HFFc6 (cell line): ENCODE data around the gene PTH1R. TPM values are rescaled to one million over a fixed set of nuclear protein-coding genes. Genes with fewer than 3 reads are reported as not detected.

Source experiments
- DNase-seq: peaks from one replicate; pipeline ENCODE4 v3.0.0-alpha.2; 2018
- H3K27ac Mint-ChIP-seq: 2 replicates; pipeline ENCODE4 v1.8.0; 2020; ENCODE audit warnings: mild to moderate bottlenecking, mixed read lengths
- H3K27me3 Mint-ChIP-seq: 2 replicates; pipeline ENCODE4 v1.8.0; 2021; ENCODE audit warnings: mild to moderate bottlenecking, moderate library complexity, mixed read lengths; ENCODE audit not compliant: insufficient read depth
- H3K36me3 Mint-ChIP-seq: 2 replicates; pipeline ENCODE4 v1.8.0; 2021; ENCODE audit warnings: low read depth, mixed read lengths
- H3K4me1 Mint-ChIP-seq: 2 replicates; pipeline ENCODE4 v1.8.0; 2020; ENCODE audit warnings: low read depth, mixed read lengths
- H3K4me3 Mint-ChIP-seq: 2 replicates; pipeline ENCODE4 v1.8.0; 2020; ENCODE audit warnings: mild to moderate bottlenecking, moderate library complexity, mixed read lengths
- H3K9me3 Mint-ChIP-seq: 2 replicates; pipeline ENCODE4 v1.8.0; 2020; ENCODE audit warnings: mild to moderate bottlenecking, mixed read lengths
- total RNA-seq, 6 experiments: library from RNA; stranded (reverse); fragmentation: NEBNext Ultra II Directional; extraction: Animal tissue kit (Norgen Biotek cat#: 25700); gene quantifications; 2 replicates in 1 of 6; 3 replicates in 5 of 6; pipeline ENCODE4 v1.2.3, GENCODE V29; 2021
- TF ChIP-seq, protein P1 (sequence below): fragments of 200-600 bp; sonication (generic); IDR thresholded peaks from 2 replicates; pipeline ENCODE4 v1.5.0; 2021; ENCODE audit warnings: antibody characterized with exemption, mild to moderate bottlenecking

The PTH1R gene
- total RNA-seq, 6 experiments from 2014 or later, result 0.09 to 1.4 (median 0.85) TPM; not detected in 1

DNA sequence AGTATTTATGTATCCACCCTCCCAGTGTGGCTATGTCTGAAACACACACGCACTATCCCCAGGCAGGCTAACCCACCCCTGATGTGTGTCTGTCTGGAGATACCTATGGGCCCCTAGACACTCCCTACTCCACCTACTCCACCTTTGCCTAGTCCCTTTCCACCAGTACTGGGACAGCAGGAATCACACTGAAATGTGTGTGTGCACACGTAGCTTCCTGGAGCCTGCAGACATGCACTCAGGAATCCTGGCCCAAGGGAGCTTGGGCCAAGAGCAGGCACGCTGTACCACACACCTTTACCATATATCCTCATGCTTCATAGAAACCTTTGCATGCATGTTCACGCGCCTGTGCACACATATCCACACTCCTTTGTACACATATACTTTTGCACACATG, 6.9 kb upstream of the PTH1R start:
- DNase-seq, result no peak
- Mint-ChIP-seq H3K4me3 (no peak overlapping the region), H3K4me1 (peaks cover 8% of the 10 kb centered on the region; the same call in 1 of the 2 replicates), H3K9me3 (no peaks in the 10 kb centered on the region), H3K36me3 (no peaks in the 10 kb centered on the region), H3K27me3 (peaks cover 25% of the 10 kb centered on the region), H3K27ac (no peak overlapping the region)
- TF ChIP-seq, protein P1, sequence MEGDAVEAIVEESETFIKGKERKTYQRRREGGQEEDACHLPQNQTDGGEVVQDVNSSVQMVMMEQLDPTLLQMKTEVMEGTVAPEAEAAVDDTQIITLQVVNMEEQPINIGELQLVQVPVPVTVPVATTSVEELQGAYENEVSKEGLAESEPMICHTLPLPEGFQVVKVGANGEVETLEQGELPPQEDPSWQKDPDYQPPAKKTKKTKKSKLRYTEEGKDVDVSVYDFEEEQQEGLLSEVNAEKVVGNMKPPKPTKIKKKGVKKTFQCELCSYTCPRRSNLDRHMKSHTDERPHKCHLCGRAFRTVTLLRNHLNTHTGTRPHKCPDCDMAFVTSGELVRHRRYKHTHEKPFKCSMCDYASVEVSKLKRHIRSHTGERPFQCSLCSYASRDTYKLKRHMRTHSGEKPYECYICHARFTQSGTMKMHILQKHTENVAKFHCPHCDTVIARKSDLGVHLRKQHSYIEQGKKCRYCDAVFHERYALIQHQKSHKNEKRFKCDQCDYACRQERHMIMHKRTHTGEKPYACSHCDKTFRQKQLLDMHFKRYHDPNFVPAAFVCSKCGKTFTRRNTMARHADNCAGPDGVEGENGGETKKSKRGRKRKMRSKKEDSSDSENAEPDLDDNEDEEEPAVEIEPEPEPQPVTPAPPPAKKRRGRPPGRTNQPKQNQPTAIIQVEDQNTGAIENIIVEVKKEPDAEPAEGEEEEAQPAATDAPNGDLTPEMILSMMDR, result no peak

DNA sequence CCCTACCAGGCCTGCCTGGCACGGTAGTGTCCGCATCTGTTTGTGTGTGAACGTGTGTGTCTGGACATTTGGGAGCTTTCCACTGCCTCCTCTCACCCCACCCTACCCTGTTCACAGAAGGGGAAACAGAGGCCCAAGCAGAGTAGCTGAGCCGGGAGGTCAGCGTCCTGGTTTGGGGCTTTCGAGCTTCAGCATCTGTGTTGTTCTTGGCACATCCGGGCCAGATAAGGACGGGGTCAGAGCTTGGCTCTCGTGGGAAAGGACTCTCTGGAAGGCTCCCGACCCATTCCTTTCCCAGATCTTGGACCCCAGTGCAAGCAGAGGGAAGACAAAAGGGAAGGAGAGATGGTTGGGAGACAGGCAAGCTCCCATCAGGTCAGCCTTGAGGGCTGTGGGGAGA, 6.3 kb upstream of the PTH1R start:
- Mint-ChIP-seq H3K9me3 (no peaks in the 10 kb centered on the region), H3K4me1 (peaks cover 8% of the 10 kb centered on the region; the same call in 1 of the 2 replicates), H3K4me3 (no peak overlapping the region), H3K27ac (no peak overlapping the region), H3K27me3 (peaks cover 25% of the 10 kb centered on the region), H3K36me3 (no peaks in the 10 kb centered on the region)
- TF ChIP-seq, protein P1, result no peak
- no peak for DNase-seq

DNA sequence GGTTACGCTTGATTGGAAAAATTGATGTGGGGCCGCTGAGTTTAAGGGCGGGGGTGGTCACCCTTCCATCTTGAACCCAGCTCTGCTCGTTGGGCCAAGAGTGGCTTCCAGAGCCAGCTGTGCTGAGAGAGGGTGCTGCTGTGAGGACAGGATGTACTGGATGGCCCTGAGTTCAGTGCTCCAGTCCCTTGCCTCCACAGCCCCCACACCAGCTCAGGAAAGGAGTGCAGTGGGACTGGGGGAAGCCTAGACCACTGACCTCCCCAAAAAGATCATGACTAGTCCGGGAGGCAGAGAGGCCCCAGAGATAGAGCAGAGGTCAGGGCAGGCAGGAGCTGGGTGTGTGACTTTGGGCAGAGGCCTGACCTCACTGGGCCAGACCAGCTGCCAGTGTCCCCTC, 4.0 kb upstream of the PTH1R start:
- no peak overlapping the region for H3K4me3 Mint-ChIP-seq
- no peaks in the 10 kb centered on the region for H3K36me3 Mint-ChIP-seq
- peaks cover 19% of the 10 kb centered on the region for H3K27me3 Mint-ChIP-seq
- DNase-seq, result no peak
- no peaks in the 10 kb centered on the region for H3K9me3 Mint-ChIP-seq
- H3K27ac Mint-ChIP-seq, result no peak overlapping the region
- TF ChIP-seq, protein P1, result no peak
- peaks cover 12% of the 10 kb centered on the region for H3K4me1 Mint-ChIP-seq

DNA sequence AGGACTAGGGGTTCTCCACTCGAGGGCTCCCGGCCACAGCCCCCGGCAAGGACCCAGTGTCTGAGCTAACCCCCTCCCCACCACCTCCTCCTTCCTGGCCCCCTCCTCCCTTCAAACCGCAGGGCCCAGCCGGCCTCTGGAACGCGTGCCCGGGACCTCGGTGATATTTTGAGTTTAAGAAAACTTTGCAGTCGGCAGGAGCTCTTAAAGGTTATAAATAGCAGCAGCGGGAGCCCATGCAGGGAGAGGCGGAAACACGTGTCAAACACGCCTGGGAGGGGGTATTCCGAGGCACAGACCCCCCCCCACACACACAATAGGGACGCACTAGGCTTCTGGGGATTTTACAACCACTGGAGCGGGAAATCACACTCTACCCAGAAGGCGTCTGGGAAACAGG, 3.1 kb upstream of the PTH1R start:
- peaks cover 21% of the 10 kb centered on the region for H3K4me1 Mint-ChIP-seq

DNA sequence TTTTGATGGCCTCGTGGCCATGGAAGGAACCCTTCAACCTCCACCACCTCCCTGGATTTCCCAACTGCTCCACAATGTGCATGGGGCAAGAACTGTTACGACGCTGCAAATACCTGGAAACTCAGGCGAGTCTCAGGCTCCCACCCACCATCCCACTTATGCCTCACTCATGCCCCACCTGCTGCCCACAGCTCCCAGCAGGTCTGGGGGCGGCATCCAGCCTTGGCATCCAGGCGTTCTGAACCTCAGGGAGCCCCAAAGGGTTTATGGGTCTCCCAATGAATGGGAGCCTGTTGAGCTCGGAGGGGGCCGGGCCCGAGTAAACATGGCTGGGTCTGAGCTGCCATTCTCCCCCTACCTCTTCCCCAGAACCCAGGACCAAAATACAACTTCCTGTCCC, 2.0 kb upstream of the PTH1R start:
- H3K4me1 Mint-ChIP-seq, result peaks cover 21% of the 10 kb centered on the region
- TF ChIP-seq, protein P1, result no peak
- no peaks in the 10 kb centered on the region for H3K9me3 Mint-ChIP-seq
- H3K27ac Mint-ChIP-seq, result no peak overlapping the region
- no peak for DNase-seq
- H3K36me3 Mint-ChIP-seq, result no peaks in the 10 kb centered on the region; the same call in 1 of the 2 replicates
- no peak overlapping the region for H3K4me3 Mint-ChIP-seq
- peaks cover 16% of the 10 kb centered on the region for H3K27me3 Mint-ChIP-seq

More for the DNA sequence above, 3.1 kb upstream of the PTH1R start:
- peaks cover 16% of the 10 kb centered on the region for H3K27me3 Mint-ChIP-seq
- DNase-seq, result no peak
- no peak overlapping the region for H3K27ac Mint-ChIP-seq
- H3K4me3 Mint-ChIP-seq, result no peak overlapping the region
- no peaks in the 10 kb centered on the region for H3K9me3 Mint-ChIP-seq
- H3K36me3 Mint-ChIP-seq, result no peaks in the 10 kb centered on the region
- TF ChIP-seq, protein P1, result no peak
